B cell (primary cell): ENCODE results near the gene TRPM2. TPM values are rescaled to one million over a fixed set of nuclear protein-coding genes. Genes with fewer than 3 reads are reported as not detected.

ENCODE experiments used
- ATAC-seq: fragments of 200-7000 bp; cut with Tn5 transposase; one replicate; pipeline ENCODE4 v1.10.0; 2021; ENCODE audit warnings: low read depth, mild to moderate bottlenecking, moderate number of reproducible peaks, moderate library complexity
- CTCF ChIA-PET: fragments of 350-600 bp; sonication (Branson Sonifier 250); formaldehyde crosslinking; loops from one replicate; lab custom pipeline; 2021; ENCODE audit warnings: antibody characterized with exemption, inconsistent platforms; lab: Charles Lee
- POLR2A ChIA-PET: fragments of 350-600 bp; sonication (Branson Sonifier 250); formaldehyde crosslinking; loops from one replicate; lab custom pipeline; 2021; ENCODE audit warnings: antibody characterized with exemption; lab: Charles Lee
- DNase-seq: peaks from one replicate; pipeline ENCODE4 v3.0.0; 2013
- H2AFZ ChIP-seq: 2 replicates; pipeline ENCODE4 v1.6.1; 2012; ENCODE audit warnings: mild to moderate bottlenecking, low read depth, low read length; ENCODE audit not compliant: insufficient read depth, poor library complexity, severe bottlenecking
- H3K27ac ChIP-seq, 2 donors: 1 replicate in 1 of 2; 2 replicates in 1 of 2; pipeline ENCODE4 v1.5.1; 2012 to 2013; ENCODE audit warnings: low read length in 2 of 2, mild to moderate bottlenecking in 2 of 2, moderate library complexity in 1 of 2
- H3K27me3 ChIP-seq, 4 experiments: fragments of 200-600 bp in 1 of 4; sonication (generic) in 1 of 4; replicated peaks in 1 of 4; 1 replicate in 2 of 4; 2 replicates in 2 of 4; pipeline versions ENCODE4 v1.6.1 to v1.7.0; 2013 to 2016; ENCODE audit warnings: low read length in 3 of 4, mild to moderate bottlenecking in 2 of 4, mixed read lengths in 1 of 4, moderate library complexity in 1 of 4; ENCODE audit not compliant: insufficient read depth in 4 of 4, control insufficient read depth in 3 of 4; ENCODE audit errors: control extremely low read depth in 1 of 4
- H3K36me3 ChIP-seq, 2 experiments: replicated peaks in 1 of 2; 1 replicate in 1 of 2; 2 replicates in 1 of 2; pipeline versions ENCODE4 v1.6.1 to v1.7.1; 2013; ENCODE audit warnings: low read length in 1 of 2; ENCODE audit not compliant: insufficient read depth in 2 of 2, control insufficient read depth in 1 of 2; ENCODE audit errors: control extremely low read depth in 1 of 2, extremely low read depth in 1 of 2
- H3K4me1 ChIP-seq, 2 donors: fragments of 200-600 bp in 1 of 2; sonication (generic) in 1 of 2; 1 replicate in 1 of 2; 2 replicates in 1 of 2; pipeline versions ENCODE4 v1.5.1 to v1.6.1; 2013 to 2017; ENCODE audit warnings: low read length in 2 of 2; ENCODE audit not compliant: control insufficient read depth in 2 of 2, insufficient read depth in 2 of 2
- H3K4me2 ChIP-seq: replicated peaks from 2 replicates; pipeline ENCODE3; 2012; ENCODE audit warnings: mild to moderate bottlenecking, low read depth, low read length; ENCODE audit not compliant: poor library complexity, severe bottlenecking
- H3K4me3 ChIP-seq, 5 experiments: fragments of 200-600 bp in 1 of 5; sonication (generic) in 1 of 5; 1 replicate in 3 of 5; 2 replicates in 2 of 5; pipeline versions ENCODE4 v1.5.1 to v1.7.0; 2011 to 2016; ENCODE audit warnings: low read length in 4 of 5, mild to moderate bottlenecking in 4 of 5, low read depth in 2 of 5, control low read depth in 1 of 5, moderate library complexity in 1 of 5; ENCODE audit not compliant: insufficient read depth in 1 of 5; ENCODE audit errors: control extremely low read depth in 1 of 5, extremely low read depth in 1 of 5
- H3K79me2 ChIP-seq: fragments of 200-600 bp; sonication (generic); one replicate; pipeline ENCODE4 v1.6.0; 2016; ENCODE audit warnings: low read length; ENCODE audit not compliant: control insufficient read depth, insufficient read depth
- H3K9ac ChIP-seq: fragments of 200-600 bp; sonication (generic); 2 replicates; pipeline ENCODE4 v1.6.1; 2017; ENCODE audit warnings: mild to moderate bottlenecking, low read length, moderate library complexity
- H3K9me3 ChIP-seq, 3 donors: one replicate each; pipeline versions ENCODE4 v1.6.1 to v1.7.1; 2013; ENCODE audit warnings: low read length in 2 of 3; ENCODE audit not compliant: control insufficient read depth in 2 of 3, insufficient read depth in 1 of 3; ENCODE audit errors: control extremely low read depth in 1 of 3
- H4K20me1 ChIP-seq: 2 replicates; pipeline ENCODE4 v1.6.0; 2012; ENCODE audit warnings: mild to moderate bottlenecking, low read length; ENCODE audit not compliant: insufficient read depth, control insufficient read depth, poor library complexity, severe bottlenecking
- H3K27ac Mint-ChIP-seq: one replicate; pipeline ENCODE4 v1.8.0; 2021; ENCODE audit warnings: mixed read lengths
- H3K27me3 Mint-ChIP-seq: one replicate; pipeline ENCODE4 v1.8.0; 2021; ENCODE audit warnings: mixed read lengths
- H3K4me1 Mint-ChIP-seq: one replicate; pipeline ENCODE4 v1.8.0; 2021; ENCODE audit warnings: mixed read lengths
- H3K4me3 Mint-ChIP-seq: one replicate; pipeline ENCODE4 v1.8.0; 2021; ENCODE audit warnings: mixed read lengths
- H3K9me3 Mint-ChIP-seq: one replicate; pipeline ENCODE4 v1.8.0; 2022; ENCODE audit warnings: mixed read lengths; ENCODE audit not compliant: insufficient read depth
- EZH2 ChIP-seq: IDR thresholded peaks from 2 replicates; pipeline ENCODE4 v1.6.1; 2012; ENCODE audit warnings: borderline replicate concordance, low read depth, mild to moderate bottlenecking, moderate library complexity, low read length; ENCODE audit not compliant: insufficient read depth, poor library complexity, severe bottlenecking
- WGBS: methylation state at CpG from one replicate; pipeline ENCODE4 v1.1.5; 2013; ENCODE audit warnings: missing lambda C conversion rate; ENCODE audit not compliant: insufficient coverage; 5-methylcytosine and 5-hydroxymethylcytosine counted together
- intact Hi-C: fragments of 100-400 bp; cut with micrococcal nuclease; formaldehyde crosslinking; loops from one replicate; pipeline ENCODE4 v1.10.0; 2022
- polyA plus RNA-seq: library from polyadenylated mRNA; depleted of rRNA; stranded (reverse); fragments of >200 nt; gene quantifications from 2 replicates; pipeline ENCODE4 v1.2.3, GENCODE V29; 2012
- total RNA-seq, 2 donors: library from RNA; stranded (reverse); fragments of 120-200 nt in 1 of 2; gene quantifications; 1 replicate in 1 of 2; 2 replicates in 1 of 2; pipeline versions ENCODE4 v1.2.3 to v1.2.4, GENCODE V29; 2013 to 2022
- TF ChIP-seq, protein P1 (sequence below): fragments of 200-600 bp; IDR thresholded peaks from one replicate; pipeline ENCODE4 v1.8.0; 2022; ENCODE audit warnings: antibody characterized with exemption, mild to moderate bottlenecking

TRPM2 gene
- total and polyA plus RNA-seq, 2 donors (not counting 1 experiment from before 2014, with no cell fraction given): 1.6 to 8.4 TPM

DNA sequence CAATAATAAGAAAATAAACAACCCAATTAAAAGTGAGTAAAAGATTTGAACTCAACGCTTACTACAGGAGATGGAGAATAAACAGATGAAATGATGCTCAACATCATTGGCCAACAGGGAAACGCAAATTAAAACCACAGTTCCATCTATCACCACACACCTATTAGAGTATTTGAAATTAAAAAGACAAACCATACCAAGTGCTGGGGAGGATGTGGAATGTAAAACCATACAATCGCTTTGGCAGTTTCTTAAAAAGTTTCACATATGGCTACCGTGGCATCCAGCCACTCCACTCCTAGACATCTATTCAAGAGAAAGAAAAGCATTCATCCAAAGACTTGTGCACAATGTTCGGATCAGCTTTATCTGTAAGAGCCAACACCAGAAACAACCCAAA lies 100.6 kb downstream of the TRPM2 start:
- Mint-ChIP-seq H3K4me1 (peaks cover 7% of the 10 kb centered on the region), H3K27ac (no peak overlapping the region), H3K4me3 (peak overlapping the region; percentile 76), H3K9me3 (peaks cover 12% of the 10 kb centered on the region), H3K27me3 (peaks cover 10% of the 10 kb centered on the region)
- H3K79me2 ChIP-seq: no peaks in the 10 kb centered on the region
- H3K36me3 ChIP-seq: no peaks in the 10 kb centered on the region
- no peak for ATAC-seq
- 100% methylated on average over 2 of the region's 5 CpGs for WGBS
- CTCF ChIA-PET: no interaction called here
- no peak overlapping the region for H3K4me3 ChIP-seq
- H3K9ac ChIP-seq: no peak overlapping the region
- POLR2A ChIA-PET: interaction anchor here (0.6 kb wide), 1 partner anchor 788 kb away, joined by 4 read pairs; no protein-coding TSS in a partner anchor
- H2AFZ ChIP-seq: no peak overlapping the region
- no peak for DNase-seq
- H4K20me1 ChIP-seq: no peaks in the 10 kb centered on the region
- no peak overlapping the region for H3K27ac ChIP-seq
- no peak for TF ChIP-seq EZH2
- TF ChIP-seq, protein P1, sequence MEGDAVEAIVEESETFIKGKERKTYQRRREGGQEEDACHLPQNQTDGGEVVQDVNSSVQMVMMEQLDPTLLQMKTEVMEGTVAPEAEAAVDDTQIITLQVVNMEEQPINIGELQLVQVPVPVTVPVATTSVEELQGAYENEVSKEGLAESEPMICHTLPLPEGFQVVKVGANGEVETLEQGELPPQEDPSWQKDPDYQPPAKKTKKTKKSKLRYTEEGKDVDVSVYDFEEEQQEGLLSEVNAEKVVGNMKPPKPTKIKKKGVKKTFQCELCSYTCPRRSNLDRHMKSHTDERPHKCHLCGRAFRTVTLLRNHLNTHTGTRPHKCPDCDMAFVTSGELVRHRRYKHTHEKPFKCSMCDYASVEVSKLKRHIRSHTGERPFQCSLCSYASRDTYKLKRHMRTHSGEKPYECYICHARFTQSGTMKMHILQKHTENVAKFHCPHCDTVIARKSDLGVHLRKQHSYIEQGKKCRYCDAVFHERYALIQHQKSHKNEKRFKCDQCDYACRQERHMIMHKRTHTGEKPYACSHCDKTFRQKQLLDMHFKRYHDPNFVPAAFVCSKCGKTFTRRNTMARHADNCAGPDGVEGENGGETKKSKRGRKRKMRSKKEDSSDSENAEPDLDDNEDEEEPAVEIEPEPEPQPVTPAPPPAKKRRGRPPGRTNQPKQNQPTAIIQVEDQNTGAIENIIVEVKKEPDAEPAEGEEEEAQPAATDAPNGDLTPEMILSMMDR: no peak
- H3K9me3 ChIP-seq: peaks cover 3 to 13% (median 8%) of the 10 kb centered on the region in 3 donors
- no peak overlapping the region for H3K4me2 ChIP-seq
- no peaks in the 10 kb centered on the region for H3K27me3 ChIP-seq
- peaks cover 10 to 16% of the 10 kb centered on the region in 2 donors for H3K4me1 ChIP-seq
- intact Hi-C loops: loop anchor here (2.0 kb wide), 1 partner anchor 25 kb away; no protein-coding TSS in a partner anchor

DNA sequence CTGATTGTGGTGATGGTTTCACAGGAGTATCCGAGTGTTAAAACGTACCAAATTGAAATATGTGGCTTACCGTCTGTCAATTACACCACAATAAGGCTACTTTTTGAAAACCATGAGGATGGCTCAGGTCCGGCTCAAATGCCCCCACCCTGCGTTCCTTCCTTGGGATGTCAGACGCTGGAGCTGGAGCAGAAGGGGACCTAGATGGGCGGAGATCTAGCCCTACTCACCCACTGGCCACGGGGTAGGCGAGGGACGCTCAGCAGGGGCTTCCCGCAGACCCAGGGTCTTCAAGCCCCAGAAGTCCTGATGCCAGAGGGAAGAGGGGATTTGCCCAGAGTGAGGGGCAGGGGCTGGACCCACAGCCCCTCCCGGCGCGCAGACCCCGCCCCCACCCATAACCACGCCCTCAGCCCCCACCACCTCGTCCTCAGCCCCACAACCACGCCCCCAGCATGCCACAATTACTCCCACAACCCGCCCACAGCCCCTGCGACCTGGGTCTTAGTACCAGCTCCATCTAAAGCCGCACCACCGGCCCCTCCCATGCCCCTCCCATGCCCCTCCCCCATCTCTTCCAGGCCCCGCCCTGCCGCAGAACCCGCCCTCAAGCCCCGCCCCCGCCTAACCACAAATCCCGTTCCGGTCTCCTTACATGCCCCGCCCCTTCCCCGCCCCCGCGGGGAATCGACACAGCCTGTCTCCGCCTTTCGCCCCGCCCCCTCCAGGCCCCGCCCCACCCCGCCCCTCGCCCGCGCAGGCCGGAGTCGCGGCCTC lies 101.5 kb downstream of the TRPM2 start, which contains the start of gene LRRC3:
TSS of gene LRRC3 (plus strand) at position 764 of the 777 bp plus-strand sequence. CDS start 1,135 bp downstream, outside the sequence.
- Histone ChIP-seq H2AFZ (peak within 1 kb of the TSS; percentile 72), H3K27me3 (no peaks in the 10 kb centered on the region), H3K27ac (no peak within 1 kb of the TSS), H3K9ac (peak within 1 kb of the TSS; percentile 77), H3K4me3 (peak within 1 kb of the TSS; percentile 45 to 76 (median 61)), H3K79me2 (no peaks in the 10 kb centered on the region), H3K9me3 (peaks cover 3 to 13% (median 8%) of the 10 kb centered on the region in 3 donors), H4K20me1 (no peaks in the 10 kb centered on the region), H3K36me3 (no peaks in the 10 kb centered on the region), H3K4me2 (peak within 1 kb of the TSS; percentile 94), H3K4me1 (peaks cover 10 to 16% of the 10 kb centered on the region in 2 donors)
- Mint-ChIP-seq H3K9me3 (peaks cover 12% of the 10 kb centered on the region), H3K4me3 (peak within 1 kb of the TSS; percentile 85), H3K27me3 (peaks cover 7% of the 10 kb centered on the region), H3K4me1 (peaks cover 7% of the 10 kb centered on the region), H3K27ac (peak within 1 kb of the TSS; percentile 46)
- ATAC-seq: peak; percentile 86
- TF ChIP-seq EZH2: no peak
- TF ChIP-seq, protein P1: no peak
- ChIA-PET CTCF (no interaction called here), POLR2A (no interaction called here)
- peak; percentile 90 for DNase-seq
- WGBS: 13% methylated on average over 19 of the region's 45 CpGs
- intact Hi-C loops: loop anchor here (1.0 to 2.0 kb wide), 2 partner anchors 26 to 116 kb away; partner anchors contain the start of gene CFAP410
